Activated T-helper 2 cell treated with anti-CD3 and anti-CD28 coated beads, Interferon-gamma antibody, Interleukin-2, Interleukin-4, amounts not matched to agents 10 μg/mL and 5 μg/mL and 100 μg/mL, durations not matched to agents 14 hours and 24 hours and 36 hours (primary cell): ENCODE data around the gene DPH5. TPM values are rescaled to one million over a fixed set of nuclear protein-coding genes. Genes with fewer than 3 reads are reported as not detected.
"Not testable (repeated sequence)": the region's sequence is repeated elsewhere in the genome, so short reads cannot be mapped to it uniquely, and the experiment has no call there.

Source experiments
- DNase-seq: peaks from one replicate; pipeline ENCODE4 v3.0.0; 2021; ENCODE audit warnings: low spot score
- H3K27ac Mint-ChIP-seq: one replicate; pipeline ENCODE4 v1.8.0; 2021; ENCODE audit warnings: mixed read lengths
- H3K27me3 Mint-ChIP-seq: one replicate; pipeline ENCODE4 v1.8.0; 2021; ENCODE audit warnings: low read depth, mixed read lengths
- H3K36me3 Mint-ChIP-seq: one replicate; pipeline ENCODE4 v1.8.0; 2021; ENCODE audit warnings: low read depth, mixed read lengths
- H3K4me1 Mint-ChIP-seq: one replicate; pipeline ENCODE4 v1.8.0; 2021; ENCODE audit warnings: low read depth, mixed read lengths
- H3K4me3 Mint-ChIP-seq: one replicate; pipeline ENCODE4 v1.8.0; 2021; ENCODE audit warnings: low read depth, mild to moderate bottlenecking, moderate library complexity, mixed read lengths
- H3K9me3 Mint-ChIP-seq: one replicate; pipeline ENCODE4 v1.8.0; 2021; ENCODE audit warnings: mixed read lengths
- intact Hi-C: fragments of 100-400 bp; cut with micrococcal nuclease; formaldehyde crosslinking; loops from one replicate; pipeline ENCODE4 v1.15.1; 2023
- total RNA-seq: library from RNA; stranded (reverse); gene quantifications from 2 replicates; pipeline ENCODE4 v1.2.3, GENCODE V29; 2022

DPH5 gene
- total RNA-seq, 1 donor from 2014 or later, result 40.0 TPM

DNA sequence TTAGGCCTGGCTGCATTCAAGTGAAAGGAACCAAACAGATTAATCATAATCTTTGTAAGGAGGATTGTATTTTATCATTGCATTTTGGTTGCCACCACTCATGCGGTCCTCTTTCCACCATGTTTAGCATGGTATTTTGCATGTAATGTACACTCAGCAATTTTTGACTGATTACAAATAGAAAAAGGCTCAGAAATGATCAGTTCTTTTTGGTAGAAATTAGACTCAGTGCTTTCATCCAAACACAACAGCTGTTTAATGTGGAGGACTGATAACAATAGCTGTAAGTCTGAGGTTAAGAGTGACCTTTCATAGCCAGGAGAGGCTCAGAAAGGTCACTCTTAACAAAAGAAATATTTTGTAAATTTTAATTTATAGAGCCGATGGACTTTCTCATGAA, 25.3 kb upstream of the DPH5 start:
- Mint-ChIP-seq H3K36me3 (peaks cover 33% of the 10 kb centered on the region), H3K4me1 (peaks cover 7% of the 10 kb centered on the region), H3K9me3 (no peaks in the 10 kb centered on the region), H3K27me3 (no peaks in the 10 kb centered on the region), H3K4me3 (no peak overlapping the region), H3K27ac (no peak overlapping the region)
- no peak for DNase-seq
- intact Hi-C loops, result no loop called here

DNA sequence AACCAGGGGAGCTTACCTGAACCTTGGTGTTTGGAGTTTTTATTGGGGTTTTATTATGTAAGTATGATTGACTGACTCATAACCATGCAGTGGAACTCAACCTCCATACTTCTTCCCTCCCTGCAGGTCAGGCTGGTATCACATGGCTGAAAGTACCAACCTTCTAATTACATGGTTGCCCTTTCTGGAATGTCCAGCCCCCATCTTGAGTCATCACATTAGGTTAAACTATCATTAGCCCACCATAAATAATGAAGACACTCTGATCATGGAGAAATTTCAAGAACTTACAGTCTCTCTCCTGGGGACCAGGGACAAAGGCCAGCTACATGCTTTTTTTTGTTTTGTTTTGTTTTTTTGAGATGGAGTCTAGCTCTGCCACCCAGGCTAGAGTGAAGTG, 19.2 kb upstream of the DPH5 start:
- intact Hi-C loops, result no loop called here
- H3K4me1 Mint-ChIP-seq, result peaks cover 4% of the 10 kb centered on the region
- H3K27ac Mint-ChIP-seq, result no peak overlapping the region
- peaks cover 30% of the 10 kb centered on the region for H3K36me3 Mint-ChIP-seq
- no peaks in the 10 kb centered on the region for H3K27me3 Mint-ChIP-seq
- peaks cover 12% of the 10 kb centered on the region for H3K9me3 Mint-ChIP-seq
- no peak overlapping the region for H3K4me3 Mint-ChIP-seq
- DNase-seq, result no peak

DNA sequence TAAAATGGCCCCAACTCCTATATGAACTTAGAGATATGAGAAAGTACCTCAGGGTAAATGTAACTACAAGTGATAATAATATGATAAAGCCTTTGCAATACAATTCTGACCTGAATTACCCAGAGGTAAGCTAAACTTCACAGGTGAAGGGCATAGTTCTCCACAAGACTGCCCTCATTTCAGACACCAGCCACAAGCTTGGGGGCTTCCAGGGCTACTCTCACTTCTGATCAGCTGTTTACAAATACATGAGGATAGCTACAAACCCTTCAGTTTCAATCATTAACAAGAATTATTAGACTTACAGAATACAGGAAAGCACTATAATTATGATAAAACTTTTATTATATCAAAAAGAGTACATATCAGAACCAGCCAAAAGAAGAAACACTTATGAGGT, 18.7 kb upstream of the DPH5 start:
- no peak for DNase-seq
- no peaks in the 10 kb centered on the region for H3K27me3 Mint-ChIP-seq
- peaks cover 17% of the 10 kb centered on the region for H3K9me3 Mint-ChIP-seq
- intact Hi-C loops, result no loop called here
- no peak overlapping the region for H3K4me3 Mint-ChIP-seq
- peaks cover 4% of the 10 kb centered on the region for H3K4me1 Mint-ChIP-seq
- peaks cover 30% of the 10 kb centered on the region for H3K36me3 Mint-ChIP-seq
- no peak overlapping the region for H3K27ac Mint-ChIP-seq

DNA sequence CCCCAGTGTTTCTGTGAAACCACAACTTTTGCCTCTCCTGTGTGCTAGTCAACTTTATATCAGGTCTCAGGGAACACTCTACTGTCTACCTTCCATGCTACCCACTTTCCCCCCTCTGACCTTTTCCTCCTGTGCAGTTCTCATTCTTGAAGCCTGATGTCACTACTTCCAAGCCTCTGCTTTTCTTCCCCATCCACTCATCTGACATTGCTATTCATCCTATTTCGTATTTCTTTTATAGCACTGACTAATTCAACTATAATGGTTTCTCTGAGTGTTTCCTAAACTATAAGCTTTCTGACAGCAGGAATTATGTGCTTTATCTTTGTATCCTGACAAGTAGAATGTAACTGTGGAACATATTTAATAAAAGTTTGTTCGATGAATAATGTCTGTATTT, 18.2 kb upstream of the DPH5 start:
- H3K27ac Mint-ChIP-seq, result no peak overlapping the region
- no peaks in the 10 kb centered on the region for H3K27me3 Mint-ChIP-seq
- intact Hi-C loops, result no loop called here
- no peak for DNase-seq
- H3K36me3 Mint-ChIP-seq, result peaks cover 30% of the 10 kb centered on the region
- H3K4me1 Mint-ChIP-seq, result peaks cover 4% of the 10 kb centered on the region
- peaks cover 22% of the 10 kb centered on the region for H3K9me3 Mint-ChIP-seq
- H3K4me3 Mint-ChIP-seq, result no peak overlapping the region

DNA sequence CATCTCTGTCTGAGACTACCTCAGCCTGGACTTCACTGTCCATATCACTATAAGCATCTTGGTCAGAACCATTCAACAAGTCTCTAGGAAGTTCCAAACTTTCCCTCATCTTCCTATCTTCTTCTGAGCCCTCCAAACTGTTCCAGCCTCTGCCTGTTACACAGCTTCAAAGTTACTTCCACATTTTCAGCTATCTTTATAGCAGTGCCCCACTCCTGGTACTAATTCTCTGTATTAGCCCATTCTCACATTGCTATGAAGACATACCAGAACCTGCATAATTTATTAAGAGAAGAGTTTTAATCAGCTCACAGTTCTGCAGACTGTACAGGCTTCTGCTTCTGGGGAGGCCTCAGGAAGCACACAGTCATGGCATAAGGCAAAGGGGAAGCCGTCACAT, 15.7 kb upstream of the DPH5 start:
- H3K4me1 Mint-ChIP-seq, result peaks cover 5% of the 10 kb centered on the region
- intact Hi-C loops, result no loop called here
- no peak for DNase-seq
- peaks cover 27% of the 10 kb centered on the region for H3K9me3 Mint-ChIP-seq
- H3K27me3 Mint-ChIP-seq, result no peaks in the 10 kb centered on the region
- no peak overlapping the region for H3K27ac Mint-ChIP-seq
- peaks cover 19% of the 10 kb centered on the region for H3K36me3 Mint-ChIP-seq
- H3K4me3 Mint-ChIP-seq, result no peak overlapping the region

DNA sequence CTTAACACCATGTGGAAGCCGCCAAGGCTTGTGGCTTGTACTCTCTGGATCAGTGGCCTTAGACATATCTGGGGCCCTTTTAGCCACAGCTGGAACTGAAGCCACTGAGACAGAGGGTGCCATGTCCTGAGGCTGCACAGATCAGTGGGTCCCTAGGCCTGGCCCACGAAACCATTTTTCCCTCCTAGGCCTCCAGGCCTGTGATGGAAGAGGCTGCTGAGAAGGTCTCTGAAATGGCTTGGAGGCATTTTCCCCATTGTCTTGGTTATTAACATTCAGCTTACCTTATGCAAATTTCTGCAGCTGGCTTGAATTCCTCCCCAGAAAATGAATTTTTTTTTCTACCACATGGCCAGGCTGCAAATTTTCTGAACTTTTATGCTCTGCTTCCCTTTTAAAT, 15.1 kb upstream of the DPH5 start:
- H3K27ac Mint-ChIP-seq, result no peak overlapping the region
- no peak for DNase-seq
- no peak overlapping the region for H3K4me3 Mint-ChIP-seq
- H3K27me3 Mint-ChIP-seq, result no peaks in the 10 kb centered on the region
- peaks cover 11% of the 10 kb centered on the region for H3K4me1 Mint-ChIP-seq
- intact Hi-C loops, result no loop called here
- H3K36me3 Mint-ChIP-seq, result peaks cover 14% of the 10 kb centered on the region
- H3K9me3 Mint-ChIP-seq, result peaks cover 27% of the 10 kb centered on the region

DNA sequence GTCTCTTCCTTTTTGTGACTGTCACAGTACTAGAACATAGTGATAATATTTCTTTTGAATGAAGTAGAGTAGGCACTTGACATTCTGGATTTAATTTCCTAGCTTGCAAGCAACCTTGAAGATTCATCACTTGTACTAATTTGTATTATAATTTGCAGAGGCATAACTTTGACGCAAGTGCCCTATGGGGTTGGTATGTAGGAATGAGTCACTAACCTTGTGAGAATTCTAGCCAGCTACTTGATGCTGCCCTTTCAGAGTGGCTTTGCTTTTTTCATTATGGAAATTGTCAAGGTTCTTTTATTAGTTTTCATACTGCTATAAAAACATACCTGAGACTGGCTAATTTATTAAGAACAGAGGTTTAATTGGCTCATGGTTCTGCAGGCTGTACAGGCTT, 13.7 kb upstream of the DPH5 start:
- Mint-ChIP-seq H3K36me3 (peaks cover 2% of the 10 kb centered on the region), H3K9me3 (peaks cover 27% of the 10 kb centered on the region), H3K4me3 (no peak overlapping the region), H3K27ac (no peak overlapping the region), H3K27me3 (no peaks in the 10 kb centered on the region), H3K4me1 (peaks cover 10% of the 10 kb centered on the region)
- DNase-seq, result no peak
- intact Hi-C loops, result no loop called here

DNA sequence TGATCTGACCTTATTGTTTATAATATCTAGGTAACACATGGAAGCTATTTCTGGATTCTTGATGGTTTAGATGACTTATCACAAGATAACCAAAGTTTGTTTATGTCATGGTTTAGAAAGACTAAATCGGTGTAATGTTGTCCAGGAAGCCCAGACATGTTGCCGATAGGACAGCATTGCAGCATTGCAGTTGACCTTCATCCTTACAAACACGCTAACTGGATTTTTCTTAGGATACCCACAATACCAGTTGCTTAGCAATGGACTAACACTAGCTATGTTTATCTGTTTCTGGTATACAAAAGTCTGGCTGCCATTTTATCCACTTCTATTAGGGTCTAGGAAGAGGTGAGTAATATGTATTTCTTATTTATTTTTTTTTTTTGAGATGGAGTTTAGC, 11.7 kb upstream of the DPH5 start:
- no peak overlapping the region for H3K27ac Mint-ChIP-seq
- peaks cover 11% of the 10 kb centered on the region for H3K36me3 Mint-ChIP-seq
- DNase-seq, result no peak
- H3K4me3 Mint-ChIP-seq, result no peak overlapping the region
- no peaks in the 10 kb centered on the region for H3K27me3 Mint-ChIP-seq
- intact Hi-C loops, result no loop called here
- H3K9me3 Mint-ChIP-seq, result peaks cover 31% of the 10 kb centered on the region
- H3K4me1 Mint-ChIP-seq, result peaks cover 10% of the 10 kb centered on the region

DNA sequence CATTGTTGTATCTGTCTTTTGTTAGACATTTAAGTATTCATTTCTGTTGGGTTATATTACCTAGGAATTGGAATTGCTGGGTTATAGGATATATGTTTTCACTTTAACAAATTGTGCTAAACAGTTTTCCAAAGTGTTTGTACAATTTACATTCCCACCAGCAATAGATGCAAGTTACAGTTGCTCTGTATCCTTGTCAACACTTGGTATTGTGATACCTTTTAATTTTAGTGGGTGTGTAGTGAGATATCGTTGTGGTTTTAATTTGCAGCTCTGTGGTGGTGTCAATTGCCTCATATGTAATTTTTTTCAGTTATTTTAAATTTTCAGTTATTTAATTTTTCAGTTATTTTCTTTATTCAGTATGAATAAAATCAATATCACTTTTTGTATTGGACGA, 7.4 kb upstream of the DPH5 start:
- peaks cover 30% of the 10 kb centered on the region for H3K4me1 Mint-ChIP-seq
- intact Hi-C loops, result no loop called here
- peaks cover 9% of the 10 kb centered on the region for H3K9me3 Mint-ChIP-seq
- peaks cover 44% of the 10 kb centered on the region for H3K36me3 Mint-ChIP-seq
- no peak for DNase-seq
- H3K4me3 Mint-ChIP-seq, result no peak overlapping the region
- no peaks in the 10 kb centered on the region for H3K27me3 Mint-ChIP-seq
- H3K27ac Mint-ChIP-seq, result no peak overlapping the region

DNA sequence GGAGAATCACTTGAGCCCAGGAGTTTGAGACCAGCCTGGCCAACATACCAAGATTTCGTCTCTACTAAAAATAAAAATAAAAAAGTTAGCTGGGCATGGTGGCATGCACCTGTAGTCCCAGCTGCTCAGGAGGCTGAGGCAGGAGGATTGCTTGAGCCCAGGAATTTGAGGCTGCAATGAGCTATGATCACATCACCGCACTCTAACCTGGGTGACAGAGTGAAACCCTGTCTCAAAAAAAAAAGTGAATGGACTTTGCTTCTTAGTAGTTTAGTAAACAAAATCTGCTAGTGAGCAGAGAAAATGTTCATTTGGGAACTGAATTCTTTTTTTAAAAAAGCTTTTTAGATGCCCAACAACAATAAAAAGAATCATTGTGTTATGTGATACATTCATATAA, 6.5 kb upstream of the DPH5 start:
- H3K27me3 Mint-ChIP-seq, H3K9me3 Mint-ChIP-seq, H3K27ac Mint-ChIP-seq, DNase-seq, intact Hi-C loops, H3K4me3 Mint-ChIP-seq: not testable (repeated sequence)
- Mint-ChIP-seq H3K4me1 (peaks cover 38% of the 10 kb centered on the region), H3K36me3 (peaks cover 52% of the 10 kb centered on the region)

DNA sequence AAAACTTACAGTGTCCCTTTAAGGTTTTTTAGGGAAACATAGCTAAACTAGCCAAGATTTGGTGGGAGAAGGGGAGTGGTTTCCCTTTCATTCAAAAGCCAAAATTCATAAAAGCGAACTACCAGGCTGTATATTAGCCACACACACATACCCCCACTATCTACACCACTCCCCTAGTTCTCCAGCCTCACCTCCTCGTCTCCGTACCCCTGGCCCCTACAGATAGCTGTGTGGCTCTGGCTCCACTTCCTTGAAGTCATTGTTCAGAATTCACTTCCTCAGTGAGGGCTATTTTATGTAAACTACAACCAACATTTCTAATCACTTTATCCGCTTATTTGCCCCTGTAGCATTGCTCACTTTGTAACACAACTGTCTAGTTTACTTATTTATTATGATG, 5.3 kb upstream of the DPH5 start:
- no peaks in the 10 kb centered on the region for H3K27me3 Mint-ChIP-seq
- no peak overlapping the region for H3K4me3 Mint-ChIP-seq
- H3K9me3 Mint-ChIP-seq, result peaks cover 9% of the 10 kb centered on the region
- H3K36me3 Mint-ChIP-seq, result peaks cover 60% of the 10 kb centered on the region
- peaks cover 45% of the 10 kb centered on the region for H3K4me1 Mint-ChIP-seq
- intact Hi-C loops, result no loop called here
- DNase-seq, result no peak
- H3K27ac Mint-ChIP-seq, result no peak overlapping the region

DNA sequence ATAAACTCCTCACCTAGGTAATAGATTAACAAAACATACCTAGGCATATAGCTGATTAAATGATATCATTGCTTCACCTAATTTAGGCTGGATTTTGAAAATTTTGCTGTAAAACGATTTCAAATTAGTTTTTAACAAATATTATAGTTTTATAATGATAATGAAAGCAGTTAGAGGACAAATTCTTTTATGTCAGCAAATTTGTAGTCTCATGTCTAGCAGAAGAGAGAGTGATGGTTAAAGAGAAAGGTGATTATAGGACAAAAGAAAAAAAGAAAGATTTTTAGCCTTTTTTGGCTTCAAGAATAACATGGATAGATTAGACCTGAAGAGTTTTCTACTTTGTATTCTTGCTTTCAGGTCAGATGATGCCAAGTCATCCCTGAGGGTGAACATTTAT, 3.6 kb upstream of the DPH5 start:
- Mint-ChIP-seq H3K27ac (no peak overlapping the region), H3K4me3 (no peak overlapping the region)

DNA sequence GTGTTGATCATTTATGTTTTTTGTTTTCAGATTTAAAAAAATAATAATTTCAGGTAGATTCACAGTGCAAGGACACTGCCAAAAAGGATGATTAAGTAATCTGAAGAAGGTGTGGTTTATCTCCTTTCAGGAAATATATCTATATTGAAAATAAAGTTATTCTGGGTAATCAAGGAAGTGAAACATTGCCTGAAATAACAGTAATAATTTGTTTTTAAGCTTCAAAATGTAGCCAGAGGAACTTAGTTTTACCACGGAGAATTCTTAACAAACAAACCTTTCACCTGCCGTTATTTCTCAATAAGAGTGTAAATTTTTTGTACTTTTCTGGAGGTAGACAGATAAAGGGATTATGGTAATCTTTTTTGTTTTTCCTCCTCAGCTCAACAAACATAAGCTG, 2.9 kb upstream of the DPH5 start:
- H3K9me3 Mint-ChIP-seq, result peaks cover 9% of the 10 kb centered on the region
- no peak overlapping the region for H3K27ac Mint-ChIP-seq
- no peak for DNase-seq
- peaks cover 52% of the 10 kb centered on the region for H3K4me1 Mint-ChIP-seq
- intact Hi-C loops, result loop anchor here (5.0 kb wide), 2 partner anchors 94 to 106 kb away; no protein-coding TSS in a partner anchor
- H3K27me3 Mint-ChIP-seq, result no peaks in the 10 kb centered on the region
- peaks cover 62% of the 10 kb centered on the region for H3K36me3 Mint-ChIP-seq
- no peak overlapping the region for H3K4me3 Mint-ChIP-seq

More for the DNA sequence above, 3.6 kb upstream of the DPH5 start:
- Mint-ChIP-seq H3K27me3 (no peaks in the 10 kb centered on the region), H3K9me3 (peaks cover 9% of the 10 kb centered on the region), H3K4me1 (peaks cover 49% of the 10 kb centered on the region), H3K36me3 (peaks cover 60% of the 10 kb centered on the region)
- no peak for DNase-seq
- intact Hi-C loops, result loop anchor here (5.0 kb wide), 2 partner anchors 93 to 107 kb away; no protein-coding TSS in a partner anchor

DNA sequence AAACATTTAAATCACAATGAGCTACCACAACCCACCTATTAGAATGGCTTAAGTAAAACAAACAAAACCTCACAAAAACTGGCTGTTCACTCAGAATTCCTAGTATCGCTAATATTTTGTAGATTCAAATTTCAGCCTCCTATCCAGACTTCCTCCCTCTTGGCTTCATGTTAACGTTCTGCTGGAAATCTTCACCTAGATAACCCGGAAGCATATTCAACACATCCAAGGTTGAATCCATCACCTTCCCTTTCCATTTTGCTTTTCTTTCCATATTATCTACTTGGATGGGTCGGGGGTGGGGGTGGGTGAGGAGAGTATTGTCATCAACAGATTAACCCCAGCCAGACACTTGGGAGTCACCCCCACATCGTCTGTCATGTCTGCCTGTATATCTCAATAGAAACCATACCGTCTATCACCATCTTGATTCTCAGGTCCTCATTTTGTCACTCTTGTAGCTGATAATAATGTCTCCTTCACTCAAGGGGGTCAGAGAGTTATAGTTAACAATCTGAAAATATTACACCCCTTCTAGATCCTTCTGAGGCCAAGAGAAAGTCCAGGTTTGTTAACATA, 1.7 kb upstream of the DPH5 start:
- no peak for DNase-seq
- intact Hi-C loops, result loop anchor here (2.0 to 5.0 kb wide), 4 partner anchors 18 to 105 kb away; no protein-coding TSS in a partner anchor
- Mint-ChIP-seq H3K27ac (peak overlapping the region; percentile 5), H3K4me1 (peaks cover 52% of the 10 kb centered on the region), H3K4me3 (peak overlapping the region; percentile 68), H3K27me3 (no peaks in the 10 kb centered on the region), H3K9me3 (peaks cover 4% of the 10 kb centered on the region), H3K36me3 (peaks cover 64% of the 10 kb centered on the region)
